Uterus (tissue), 4 donors: ENCODE measurements around the gene SIVA1. TPM values are rescaled to one million over a fixed set of nuclear protein-coding genes. Genes with fewer than 3 reads are reported as not detected.

Experiments used
- DNase-seq, 2 donors: peaks; one replicate each; pipeline ENCODE4 v3.0.0-alpha.2; 2019 to 2020
- H3K27ac ChIP-seq, 2 donors: fragments of 200-600 bp; sonication (generic); 1 replicate in 1 of 2; 2 replicates in 1 of 2; pipeline ENCODE4 v1.5.1; 2016 to 2018
- H3K27me3 ChIP-seq, 2 donors: fragments of 200-600 bp; sonication (generic); one replicate each; pipeline ENCODE4 v1.5.1; 2018 to 2019; ENCODE audit warnings: control low read depth in 1 of 2
- H3K36me3 ChIP-seq, 2 donors: fragments of 200-600 bp; sonication (generic); one replicate each; pipeline ENCODE4 v1.5.1; 2019; ENCODE audit warnings: control low read depth in 1 of 2
- H3K4me1 ChIP-seq, 2 donors: fragments of 200-600 bp; sonication (generic); one replicate each; pipeline ENCODE4 v1.5.1; 2018 to 2019; ENCODE audit warnings: control low read depth in 1 of 2
- H3K4me3 ChIP-seq, 2 donors: fragments of 200-600 bp; sonication (generic); 1 replicate in 1 of 2; 2 replicates in 1 of 2; pipeline ENCODE4 v1.5.1; 2018 to 2019; ENCODE audit warnings: mild to moderate bottlenecking in 1 of 2
- H3K9me3 ChIP-seq, 2 donors: fragments of 200-600 bp; sonication (generic); one replicate each; pipeline ENCODE4 v1.5.1; 2019; ENCODE audit warnings: control low read depth in 1 of 2
- CTCF ChIP-seq, 4 experiments: fragments of 200-600 bp in 2 of 4; fragments of 450-650 bp in 2 of 4; sonication (generic) in 2 of 4; IDR thresholded peaks; one replicate each; pipeline ENCODE4 v1.5.1; 2016 to 2019; ENCODE audit warnings: antibody characterized with exemption in 4 of 4, mild to moderate bottlenecking in 2 of 4, moderate library complexity in 1 of 4
- POLR2A ChIP-seq, 2 donors: fragments of 450-650 bp; IDR thresholded peaks; one replicate each; pipeline ENCODE4 v1.6.1; 2016; ENCODE audit warnings: antibody characterized with exemption in 2 of 2, mild to moderate bottlenecking in 1 of 2, moderate library complexity in 1 of 2
- intact Hi-C: fragments of 100-400 bp; cut with DNase I; formaldehyde crosslinking; loops from one replicate; pipeline ENCODE4 v1.15.1; 2023; ENCODE audit warnings: low total_unique reads
- total RNA-seq, 4 donors: library from RNA; depleted of rRNA in 3 of 4; stranded (reverse); fragments of >200 nt in 3 of 4; gene quantifications; one replicate each; pipeline versions ENCODE4 v1.1.0 to v1.2.4, GENCODE V29; 2014 to 2023
- donor health status: DM: yes; HTN: yes; CAD: no.

SIVA1 gene
- total RNA-seq, 4 donors from 2014 or later = 79.4 to 366 (median 239) TPM

GRCh38 chr14:104724407-104724980, 28.5 kb upstream of the SIVA1 start:
- peak; percentile 49 to 53 for DNase-seq
- no peaks in the 10 kb centered on the region for H3K36me3 ChIP-seq
- no peaks in the 10 kb centered on the region for H3K27me3 ChIP-seq
- peak overlapping the region in 1 of 2 donors; percentile 9 for H3K27ac ChIP-seq
- no peak for TF ChIP-seq POLR2A (IDR thresholded peaks at IDR 0.05)
- TF ChIP-seq CTCF (IDR thresholded peaks at IDR 0.05) = no peak
- H3K4me1 ChIP-seq = peaks cover 0 to 23% of the 10 kb centered on the region in 2 donors
- H3K9me3 ChIP-seq = no peaks in the 10 kb centered on the region
- H3K4me3 ChIP-seq = peak overlapping the region; percentile 33 to 50
- intact Hi-C loops = no loop called here

GRCh38 chr14:104724981-104725771, 27.8 kb upstream of the SIVA1 start:
- no peaks in the 10 kb centered on the region for H3K27me3 ChIP-seq
- H3K27ac ChIP-seq = no peak overlapping the region
- TF ChIP-seq POLR2A (IDR thresholded peaks at IDR 0.05) (no peak), CTCF (IDR thresholded peaks at IDR 0.05) (peak in 2 of 4 experiments; percentile 5 to 9)
- H3K4me3 ChIP-seq = peak overlapping the region; percentile 33 to 50
- intact Hi-C loops = no loop called here
- peaks cover 0 to 23% of the 10 kb centered on the region in 2 donors for H3K4me1 ChIP-seq
- peak in 1 of 2 donors; percentile 44 for DNase-seq
- H3K9me3 ChIP-seq = no peaks in the 10 kb centered on the region
- no peaks in the 10 kb centered on the region for H3K36me3 ChIP-seq

GRCh38 chr14:104725772-104726548, 27.0 kb upstream of the SIVA1 start:
- intact Hi-C loops = no loop called here
- H3K27ac ChIP-seq = no peak overlapping the region
- H3K27me3 ChIP-seq = no peaks in the 10 kb centered on the region
- no peaks in the 10 kb centered on the region for H3K9me3 ChIP-seq
- H3K4me3 ChIP-seq = no peak overlapping the region
- no peak for DNase-seq
- H3K4me1 ChIP-seq = peaks cover 0 to 23% of the 10 kb centered on the region in 2 donors
- TF ChIP-seq CTCF (IDR thresholded peaks at IDR 0.05) = no peak
- no peak for TF ChIP-seq POLR2A (IDR thresholded peaks at IDR 0.05)
- H3K36me3 ChIP-seq = no peaks in the 10 kb centered on the region

GRCh38 chr14:104726600-104727451, 26.1 kb upstream of the SIVA1 start:
- peaks cover 0 to 22% of the 10 kb centered on the region in 2 donors for H3K4me1 ChIP-seq
- H3K4me3 ChIP-seq = no peak overlapping the region
- H3K27me3 ChIP-seq = no peaks in the 10 kb centered on the region
- H3K9me3 ChIP-seq = no peaks in the 10 kb centered on the region
- no peak for DNase-seq
- intact Hi-C loops = no loop called here
- H3K27ac ChIP-seq = no peak overlapping the region
- H3K36me3 ChIP-seq = no peaks in the 10 kb centered on the region
- TF ChIP-seq POLR2A (IDR thresholded peaks at IDR 0.05) (no peak), CTCF (IDR thresholded peaks at IDR 0.05) (no peak)
